NCI-H510A treated with DMSO at 0.1 percent for 48 hours (cell line): ENCODE data around the gene TTF2.
"Not testable (repeated sequence)": the region's sequence is repeated elsewhere in the genome, so short reads cannot be mapped to it uniquely, and the experiment has no call there.

Source experiments
- DNase-seq: peaks from one replicate; lab custom pipeline; 2025; lab: John Stamatoyannopoulos, UW

The TTF2 gene

DNA sequence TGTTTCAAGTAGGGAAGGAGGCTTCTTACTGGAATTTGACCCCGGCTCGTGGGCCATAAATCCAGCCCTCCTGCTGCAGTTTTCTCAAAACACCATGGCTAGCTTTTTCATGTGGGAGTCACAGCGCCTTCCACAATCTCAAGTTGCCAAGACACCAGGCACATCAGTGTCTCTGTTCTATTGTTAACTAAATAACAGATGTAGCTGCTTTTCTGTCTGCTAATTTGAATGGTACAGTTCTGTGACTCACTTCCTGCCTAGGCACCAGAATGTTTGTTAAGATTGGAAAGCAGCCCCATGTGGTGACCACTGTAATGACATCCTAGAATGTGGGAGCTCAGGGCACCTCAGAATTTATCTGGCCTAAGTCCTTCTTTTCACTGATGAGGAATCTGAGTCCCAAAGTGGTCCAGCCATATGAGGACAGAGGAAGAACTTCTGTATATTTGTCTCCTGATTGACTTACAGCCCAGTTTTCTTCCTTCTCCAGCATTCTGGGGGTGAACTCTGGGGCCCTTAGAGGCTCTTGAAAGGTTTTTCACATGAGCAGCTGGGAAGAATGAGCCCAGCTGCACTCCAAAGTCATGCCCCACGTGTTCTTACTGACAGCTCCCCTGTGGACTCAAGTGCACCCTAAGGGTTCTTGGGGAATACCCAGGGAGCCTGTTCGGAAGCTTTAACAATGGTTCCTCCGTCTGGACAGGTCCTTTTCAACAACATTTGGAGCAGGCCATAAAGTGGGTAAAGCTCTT is 33.9 kb downstream of the TTF2 start:
- no peak for DNase-seq

DNA sequence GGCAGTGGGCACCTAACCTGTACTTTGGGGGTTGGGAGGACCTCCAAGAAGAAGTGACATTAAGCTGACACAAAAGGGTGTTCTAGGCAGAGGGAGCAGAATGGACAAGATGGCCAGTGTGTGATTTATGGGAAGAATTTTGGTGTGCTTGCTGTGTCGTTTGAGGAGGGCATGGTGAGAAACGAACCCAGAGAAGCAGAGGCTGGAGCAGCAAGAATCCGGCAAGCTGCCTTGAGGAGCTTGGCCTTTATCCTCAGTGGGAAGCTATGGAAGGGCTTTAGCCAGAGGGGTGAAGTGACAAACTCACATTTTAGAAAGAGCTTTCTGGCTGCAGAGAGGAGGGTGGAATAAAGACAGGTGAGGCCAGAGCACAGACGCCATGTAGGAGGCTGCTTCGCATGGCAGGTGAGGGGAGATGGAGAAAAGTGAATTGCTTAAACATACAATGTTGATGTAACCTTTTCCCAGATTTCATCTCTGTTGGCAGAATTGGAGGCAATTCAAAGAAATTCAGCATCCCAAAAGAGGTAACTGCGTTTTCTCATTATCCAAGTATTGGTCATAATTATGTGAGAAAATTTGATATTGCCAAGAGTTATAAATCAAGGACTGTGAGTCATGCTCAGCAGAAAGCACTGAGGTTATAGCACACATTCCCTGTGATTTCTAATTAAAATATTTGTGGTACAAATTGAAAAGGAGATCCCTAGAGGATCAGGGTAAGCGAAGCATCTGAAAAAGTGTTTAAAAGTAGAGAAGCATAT is 34.9 kb downstream of the TTF2 start:
- no peak for DNase-seq

DNA sequence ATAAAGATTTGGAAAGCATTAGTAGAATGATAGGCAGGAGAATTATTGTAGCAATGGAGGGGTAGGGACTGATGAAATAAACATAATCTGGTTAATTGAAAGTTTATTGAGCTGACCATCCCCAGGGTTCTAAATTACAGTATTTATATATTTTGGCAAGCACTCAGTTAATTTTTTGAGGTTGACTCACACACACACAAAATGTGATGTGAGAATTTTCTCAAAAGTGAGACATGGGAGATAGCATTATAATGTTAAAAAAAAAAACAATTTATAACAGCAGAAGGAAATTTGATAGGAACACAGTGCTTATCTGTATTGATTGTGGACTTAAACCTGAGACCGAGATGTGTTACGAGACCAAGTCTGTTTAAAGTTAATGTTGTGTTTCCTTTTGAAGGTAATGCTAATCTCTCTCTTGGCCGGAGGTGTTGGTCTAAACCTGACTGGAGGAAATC is 36.9 kb downstream of the TTF2 start:
- no peak for DNase-seq

DNA sequence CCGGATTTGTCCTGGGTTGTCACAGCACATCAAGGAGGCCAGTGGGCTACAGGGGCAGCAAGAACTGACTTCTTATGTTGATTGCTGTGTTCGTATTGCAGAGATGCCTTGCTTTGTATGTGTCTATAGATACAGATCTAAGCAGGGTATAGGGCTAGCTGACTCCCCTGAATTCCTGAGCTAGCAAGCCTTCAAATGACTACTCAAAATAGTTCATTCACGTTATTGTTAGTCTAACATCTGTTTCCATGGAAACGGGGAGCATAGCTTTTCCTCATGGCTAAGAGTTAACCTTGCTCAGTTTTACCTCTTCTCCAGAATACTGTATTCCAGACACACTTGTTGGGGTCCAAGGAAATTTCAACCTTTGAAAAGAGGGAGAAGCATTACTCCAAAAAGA is 37.3 kb downstream of the TTF2 start:
- DNase-seq, result no peak

DNA sequence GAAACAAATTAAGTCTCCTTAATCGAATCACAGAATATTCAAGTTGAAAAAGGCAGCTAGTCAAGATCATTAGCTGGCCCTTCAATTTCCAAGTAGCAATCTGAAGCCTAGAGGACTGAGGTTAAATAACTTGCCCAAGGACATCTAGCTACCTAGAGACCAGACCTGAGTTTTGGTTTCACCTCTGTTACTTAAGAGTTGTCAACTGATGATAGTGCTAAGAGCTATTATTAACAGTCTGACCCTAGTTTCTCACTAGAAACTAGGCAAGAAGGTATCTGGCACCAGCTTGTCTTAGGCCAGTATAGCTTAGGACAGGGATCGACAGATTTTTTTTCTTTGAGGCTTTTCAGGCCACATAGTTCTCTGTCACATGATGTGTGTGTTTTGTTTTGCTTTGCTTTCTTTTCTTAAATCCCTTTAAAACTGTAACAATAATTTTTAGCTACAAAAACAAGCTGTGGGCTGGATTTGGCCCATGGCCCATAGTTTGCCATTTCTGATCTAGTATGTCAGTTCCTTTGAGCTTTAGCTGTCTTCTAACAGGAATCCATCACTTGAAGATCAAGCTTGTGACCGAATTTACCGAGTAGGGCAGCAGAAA is 38.3 kb downstream of the TTF2 start:
- DNase-seq, result no peak

DNA sequence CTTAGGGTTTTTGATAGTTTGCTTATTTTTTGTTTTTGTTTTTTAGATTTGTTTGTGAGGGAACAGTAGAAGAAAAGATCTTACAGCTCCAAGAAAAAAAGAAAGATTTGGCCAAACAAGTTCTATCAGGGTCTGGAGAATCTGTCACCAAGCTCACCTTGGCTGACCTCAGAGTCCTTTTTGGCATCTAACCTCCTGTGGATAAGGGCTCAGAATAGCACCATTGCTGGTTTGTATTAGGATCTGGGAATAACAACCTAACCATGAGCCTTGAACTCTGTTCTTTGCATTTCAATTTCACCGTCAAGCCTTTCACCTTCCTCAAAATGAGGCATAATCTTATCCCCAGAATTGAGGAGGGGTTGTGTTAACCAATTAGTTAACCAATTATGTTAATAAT is 41.2 kb downstream of the TTF2 start:
- no peak for DNase-seq

DNA sequence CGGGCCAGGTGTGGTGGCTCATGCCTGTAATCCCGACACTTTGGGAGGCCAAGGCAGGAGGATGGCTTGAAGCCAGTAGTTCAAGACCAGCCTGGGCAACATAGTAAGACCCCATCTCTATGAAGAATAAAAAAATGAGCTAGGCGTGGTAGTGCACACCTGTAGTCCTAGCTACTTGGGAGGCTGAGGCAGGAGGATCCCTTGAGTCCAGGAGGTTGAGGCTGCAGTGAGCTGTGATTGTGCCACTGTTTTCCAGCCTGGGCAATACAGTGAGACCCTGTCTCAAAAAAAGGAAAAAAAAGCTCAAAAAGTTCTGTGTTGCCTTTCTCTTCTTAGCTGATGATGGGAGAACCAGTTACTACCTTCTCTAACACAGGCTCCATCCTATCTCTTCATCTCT is 41.7 kb downstream of the TTF2 start:
- DNase-seq, result not testable (repeated sequence)

DNA sequence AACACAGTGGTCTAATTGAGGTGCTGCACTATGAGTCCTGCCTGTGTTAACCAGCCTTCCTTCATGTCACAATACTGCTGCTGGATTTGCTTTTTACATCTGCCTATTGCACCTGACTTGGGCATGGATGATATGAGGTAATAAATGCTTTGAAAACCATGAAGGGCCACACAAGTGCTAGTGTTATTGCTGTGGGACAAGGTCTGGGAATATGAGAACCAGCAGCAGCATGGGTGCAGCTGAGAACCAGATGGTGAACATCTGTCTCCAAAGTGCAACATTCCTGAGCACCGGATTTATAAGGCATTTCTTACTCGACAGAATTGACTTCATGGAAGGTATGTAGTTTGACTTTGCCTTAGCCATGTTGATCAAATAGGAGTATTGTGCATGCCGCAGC is 44.9 kb downstream of the TTF2 start:
- DNase-seq, result no peak

DNA sequence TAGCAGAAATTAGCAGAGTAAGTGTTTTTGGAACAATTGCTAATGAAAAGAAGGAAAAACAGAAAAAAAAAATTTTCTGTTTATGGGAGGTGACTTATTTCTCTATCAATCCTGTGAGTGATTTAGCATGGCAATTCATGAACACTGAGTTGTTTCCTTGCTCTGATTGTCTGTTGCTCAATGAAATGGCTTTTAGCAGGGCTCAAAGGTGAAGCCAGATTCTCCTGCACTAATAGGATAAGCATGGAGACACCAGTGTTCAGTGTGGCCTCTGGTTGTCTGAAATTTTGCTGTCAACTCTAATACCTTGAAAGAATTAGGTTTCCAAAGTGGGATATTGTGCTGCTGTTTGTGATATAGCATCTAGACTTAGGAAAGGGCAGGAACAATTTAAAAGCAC is 45.6 kb downstream of the TTF2 start:
- no peak for DNase-seq

DNA sequence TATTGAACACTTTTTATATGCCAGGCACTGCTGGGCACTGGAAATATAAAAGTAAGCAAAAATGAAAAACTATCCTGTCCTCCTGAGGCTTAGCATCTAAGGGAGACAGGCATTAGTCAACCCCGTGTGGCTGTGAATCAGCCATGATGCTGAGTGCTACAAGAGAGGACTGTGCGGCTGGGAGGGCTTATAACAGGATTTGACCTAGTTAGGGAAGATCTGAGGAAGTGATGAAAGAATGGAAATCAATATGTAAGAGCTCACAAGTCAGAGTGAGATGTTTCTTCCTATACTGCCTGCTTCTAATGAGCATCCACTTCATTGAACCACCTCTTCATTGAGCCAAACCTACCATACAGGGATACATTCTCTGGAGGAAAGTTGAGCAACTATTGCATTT is 46.4 kb downstream of the TTF2 start:
- DNase-seq, result no peak

DNA sequence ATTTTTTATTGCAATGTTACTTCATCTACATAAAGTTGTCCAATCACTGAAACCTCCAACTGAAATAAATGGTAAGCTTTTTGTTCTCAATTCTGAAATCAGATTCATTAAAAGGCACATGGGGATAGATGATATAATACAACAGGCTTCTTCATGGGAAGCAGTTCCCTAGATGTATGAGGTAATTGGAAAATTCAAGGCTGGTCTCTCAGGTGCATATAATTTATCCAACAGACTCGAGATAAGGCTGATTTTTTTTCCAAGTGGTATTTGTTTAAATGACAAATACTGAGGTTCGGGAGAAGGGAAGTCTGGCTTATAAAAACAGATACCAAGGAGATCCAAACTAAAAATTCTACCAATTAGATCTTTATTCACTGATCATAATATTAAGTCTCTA is 47.2 kb downstream of the TTF2 start:
- DNase-seq, result no peak

DNA sequence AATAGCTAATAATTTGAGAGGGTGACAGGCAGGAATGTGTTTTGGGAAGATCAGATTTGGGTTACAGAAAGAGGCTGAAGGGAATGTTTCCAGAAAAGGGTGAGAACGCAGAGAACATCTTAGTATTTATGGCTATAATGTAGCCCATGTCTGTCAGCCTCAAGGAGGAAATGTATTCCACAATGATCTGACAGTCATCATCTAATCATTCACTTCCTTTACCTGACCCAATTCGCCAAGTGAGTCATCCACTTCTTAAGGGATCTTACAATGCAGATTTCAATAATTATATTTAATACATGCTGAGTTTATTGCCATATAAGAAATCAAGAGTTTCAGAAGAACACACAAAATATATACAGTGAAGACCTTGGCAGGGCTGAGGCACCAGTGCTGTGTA is 50.6 kb downstream of the TTF2 start:
- DNase-seq, result no peak

DNA sequence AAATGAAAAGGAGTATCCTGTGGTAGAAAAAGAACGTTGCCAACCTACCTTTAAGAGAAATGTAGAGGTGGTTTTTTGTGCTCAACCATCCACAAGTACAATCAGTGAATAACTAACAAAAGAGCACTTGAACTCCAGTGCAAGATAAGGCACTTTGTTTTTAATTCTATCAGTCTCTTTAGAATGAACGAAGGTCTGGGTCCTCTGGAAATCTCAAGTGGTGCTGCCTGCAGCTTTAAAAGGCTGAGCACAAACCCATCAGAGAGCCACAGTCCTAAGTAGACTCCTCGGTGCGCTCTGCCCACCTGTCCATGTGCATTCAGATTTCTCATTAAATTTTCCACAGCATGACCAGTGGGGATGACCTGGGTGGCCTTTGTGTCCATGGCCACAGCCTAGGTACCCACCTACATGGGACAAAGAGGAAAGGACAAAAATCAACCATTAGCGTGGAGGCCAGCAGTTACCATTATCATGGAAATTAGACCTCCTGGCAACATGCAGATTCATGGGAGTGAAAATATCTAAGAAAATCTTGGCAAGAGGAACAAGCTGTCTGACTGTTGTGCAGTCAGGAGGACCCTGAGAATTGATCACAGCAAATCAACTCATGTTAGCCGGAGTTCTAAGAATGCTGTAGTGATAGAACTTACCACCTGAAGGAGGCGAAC is 52.1 kb downstream of the TTF2 start:
- DNase-seq, result no peak

DNA sequence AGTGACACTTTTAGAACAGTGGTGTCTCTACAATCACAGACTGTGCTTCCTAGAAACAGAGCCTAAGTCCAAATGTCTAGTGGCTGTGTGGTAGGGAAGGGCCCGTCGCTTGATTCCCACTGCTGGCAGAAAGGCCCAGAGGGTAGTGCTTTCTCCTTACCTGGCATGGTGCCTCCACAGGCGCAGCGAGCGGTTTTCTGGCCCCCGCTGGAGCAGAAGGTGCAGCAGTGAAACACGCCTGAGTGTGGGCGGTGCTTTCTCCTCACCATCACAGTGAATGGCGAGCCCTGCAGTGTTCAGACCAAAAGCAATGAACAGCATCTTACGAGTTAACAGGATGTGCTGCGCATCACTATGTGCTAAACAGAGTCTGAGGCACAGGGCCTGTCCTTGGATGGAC is 53.1 kb downstream of the TTF2 start:
- no peak for DNase-seq

DNA sequence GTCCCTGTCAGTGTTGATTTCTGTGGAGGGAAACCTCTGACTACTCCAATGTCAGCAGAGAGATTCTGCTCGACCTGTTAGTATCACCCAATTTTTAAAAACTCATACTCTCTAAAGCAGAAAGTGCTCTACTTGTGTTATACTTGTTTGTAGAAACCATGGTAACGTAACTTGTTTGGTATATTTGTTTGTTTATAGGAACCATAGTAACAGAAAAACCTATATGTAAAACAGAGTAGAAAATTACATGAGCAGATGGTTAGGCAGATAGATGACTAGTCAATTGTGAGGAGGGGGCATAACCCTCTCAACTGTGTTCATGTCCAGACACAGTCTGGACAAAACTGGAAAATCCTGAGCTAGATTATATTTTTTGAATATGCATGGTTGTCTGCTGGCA is 54.8 kb downstream of the TTF2 start:
- no peak for DNase-seq

DNA sequence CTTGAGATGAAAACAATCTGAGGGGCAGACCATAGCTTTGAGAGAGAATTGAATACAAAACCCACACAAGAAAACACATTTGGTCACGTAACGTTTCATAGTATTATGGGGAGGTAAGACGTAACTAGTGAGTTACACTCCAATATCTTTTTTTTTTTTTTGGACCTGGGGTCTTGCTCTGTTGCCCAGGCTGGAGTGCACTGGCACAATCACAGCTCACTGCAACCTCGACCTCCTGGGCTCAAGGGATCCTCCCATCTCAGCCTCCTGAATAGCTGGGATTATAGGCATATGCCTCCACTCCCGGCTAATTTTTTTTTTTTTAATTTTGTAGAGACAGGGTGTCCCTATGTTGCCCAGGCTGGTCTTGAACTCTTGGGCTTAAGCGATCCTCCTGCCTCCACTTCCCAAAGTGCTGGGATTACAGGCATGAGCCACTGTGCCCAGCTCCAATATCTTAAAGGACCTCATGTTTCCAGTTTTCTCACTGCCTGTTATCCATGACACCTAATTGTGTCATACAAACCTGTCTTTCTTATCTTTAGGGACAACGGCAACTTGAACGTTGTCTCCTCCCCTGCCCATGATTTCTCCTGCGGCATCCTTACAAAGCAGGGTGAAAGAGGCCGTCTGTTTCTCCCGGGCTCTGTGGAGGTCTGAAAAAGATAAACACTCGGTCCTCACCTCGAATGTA is 56.1 kb downstream of the TTF2 start:
- no peak for DNase-seq

DNA sequence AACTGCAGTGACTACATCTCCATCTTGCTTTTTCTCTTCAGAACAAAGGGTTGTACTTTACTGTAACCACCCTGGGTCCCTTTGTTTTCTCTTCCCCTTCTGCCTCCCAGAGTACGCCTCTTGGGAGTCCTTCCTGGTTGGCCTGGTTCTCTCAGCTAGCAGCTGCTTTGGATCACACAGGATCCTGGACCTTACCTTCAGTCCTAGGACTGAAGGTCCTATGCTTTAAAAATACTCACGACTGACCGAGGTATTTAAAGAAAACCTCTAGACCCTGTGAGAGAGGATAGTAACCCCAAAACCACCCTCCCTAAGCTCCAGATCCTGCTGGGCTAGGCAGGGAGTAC is 56.6 kb downstream of the TTF2 start:
- DNase-seq, result no peak

DNA sequence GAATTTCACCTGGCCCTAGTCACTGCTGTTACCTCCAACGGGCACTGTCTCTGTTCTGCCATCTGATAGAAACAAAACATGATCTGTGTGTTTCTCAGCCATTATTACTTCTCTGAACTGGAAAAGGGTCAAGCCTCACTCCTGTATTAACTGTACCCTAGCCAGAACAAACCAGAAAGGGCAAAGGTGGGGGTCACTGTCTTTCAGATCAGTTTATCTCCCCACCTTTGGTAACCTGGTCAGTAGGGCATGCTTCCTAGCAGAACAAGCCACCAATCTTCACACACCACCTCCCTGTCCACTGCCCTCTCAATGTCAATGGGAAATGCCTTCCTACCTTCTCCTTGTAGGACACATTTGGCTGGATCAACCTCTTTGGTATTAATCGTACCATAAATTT is 57.6 kb downstream of the TTF2 start:
- DNase-seq, result no peak

DNA sequence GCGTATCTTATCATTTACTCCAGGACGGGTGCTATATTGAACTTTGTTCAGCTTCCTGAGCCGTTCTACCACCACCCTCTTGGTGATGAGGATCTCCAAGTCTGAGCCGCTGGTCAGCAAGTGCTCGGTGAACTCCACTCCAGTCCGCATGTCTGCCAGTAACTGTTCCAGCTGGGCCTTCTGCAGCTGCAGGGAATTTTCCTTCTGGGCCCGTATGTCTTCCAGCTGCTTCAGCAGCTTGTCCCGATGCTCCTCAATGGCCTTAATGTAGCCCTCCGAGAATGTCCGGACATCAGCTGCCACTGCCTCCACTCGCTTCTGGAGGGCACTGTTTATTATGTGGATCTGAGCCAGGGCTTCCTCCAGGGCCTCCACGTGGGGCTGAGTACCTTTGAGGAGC is 58.0 kb downstream of the TTF2 start:
- DNase-seq, result no peak

DNA sequence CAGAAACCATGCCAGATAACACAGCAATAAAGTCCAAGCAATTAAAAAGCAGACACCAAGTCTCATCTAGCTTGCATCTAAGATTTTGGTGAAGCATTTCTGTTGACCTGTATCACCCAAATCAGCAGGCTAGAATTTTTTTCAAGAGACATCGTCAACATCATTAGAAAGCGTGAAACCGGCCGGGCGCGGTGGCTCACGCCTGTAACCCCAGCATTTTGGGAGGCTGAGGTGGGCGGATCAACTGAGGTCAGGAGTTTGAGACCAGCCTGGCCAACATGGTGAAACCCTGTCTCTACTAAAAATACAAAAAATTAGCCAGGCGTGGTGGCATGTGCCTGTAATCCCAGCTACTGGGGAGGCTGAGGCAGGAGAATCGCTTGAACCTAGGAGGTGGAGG is 59.0 kb downstream of the TTF2 start:
- not testable (repeated sequence) for DNase-seq

DNA sequence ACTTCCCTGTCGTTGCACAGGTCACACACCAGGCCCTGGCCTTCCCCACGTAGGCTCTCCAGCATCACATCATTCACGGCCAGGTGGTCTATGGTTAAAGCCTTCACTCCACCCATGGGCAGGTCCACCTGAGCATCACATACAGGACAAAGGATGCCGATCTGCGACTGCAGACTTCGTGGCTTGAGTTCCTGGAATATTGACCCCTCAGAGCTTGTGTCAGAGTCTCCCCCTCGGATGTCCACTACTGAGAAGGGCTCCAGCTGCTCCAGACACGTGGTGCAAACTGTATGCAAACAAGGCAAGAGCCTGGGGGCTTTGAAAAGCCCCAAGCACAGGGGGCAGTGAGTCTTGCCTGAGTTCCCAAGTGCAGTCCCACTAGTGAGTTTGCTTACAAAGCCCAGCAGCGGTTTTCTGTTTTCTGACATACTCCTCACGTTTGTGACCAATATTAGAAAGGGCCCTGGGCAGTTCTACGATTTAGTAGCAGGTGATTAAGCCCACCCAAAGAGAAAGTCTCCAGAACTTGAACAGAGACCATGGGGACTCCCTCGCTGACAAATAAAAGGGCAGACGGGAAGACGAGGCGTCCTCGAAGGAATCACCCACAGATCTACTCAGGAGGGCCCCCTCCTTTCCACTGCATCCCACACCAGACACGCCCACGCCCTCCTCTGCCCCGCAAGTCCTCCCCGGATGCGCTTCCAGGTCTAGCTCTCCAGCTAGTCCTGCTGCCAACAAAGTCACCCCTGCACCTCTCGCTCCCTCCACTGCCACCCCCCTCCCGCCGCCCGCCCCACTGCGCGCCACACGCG is 60.9 kb downstream of the TTF2 start:
- no peak for DNase-seq
